HT-29 (cell line): Measurements from ENCODE around the gene N4BP3. TPM values are rescaled to one million over a fixed set of nuclear protein-coding genes. Genes with fewer than 3 reads are reported as not detected.

Experiments
- DNase-seq: peaks from one replicate; pipeline ENCODE4 v3.0.0-alpha.2; 2015; ENCODE audit warnings: low spot score
- total RNA-seq: library from RNA; depleted of rRNA; stranded (reverse); fragments of >200 nt; shearing (Covaris generic); gene quantifications from 2 replicates; pipeline ENCODE4 v1.2.3, GENCODE V29; 2014

N4BP3 gene
- total RNA-seq, 1 experiment from 2014 or later: 0.81 TPM

GRCh38 chr5:178103612-178104011 is 9.7 kb upstream of the N4BP3 start:
- no peak for DNase-seq

- DNase-seq: peak; percentile 40
Measured at GRCh38 chr5:178104492-178104891, 8.8 kb upstream of the N4BP3 start.

- DNase-seq: no peak
Measured at GRCh38 chr5:178106086-178106485, 7.2 kb upstream of the N4BP3 start.

- DNase-seq: no peak
Measured at GRCh38 chr5:178106556-178107239, 6.6 kb upstream of the N4BP3 start.

- peak; percentile 17 for DNase-seq
Measured at GRCh38 chr5:178107756-178108310, 5.5 kb upstream of the N4BP3 start.

- DNase-seq: no peak
Measured at GRCh38 chr5:178108446-178108845, 4.9 kb upstream of the N4BP3 start.

- DNase-seq: peak; percentile 33
Measured at GRCh38 chr5:178108966-178109365, 4.4 kb upstream of the N4BP3 start.

- DNase-seq: no peak
Measured at GRCh38 chr5:178110511-178110910, 2.8 kb upstream of the N4BP3 start.

GRCh38 chr5:178111925-178112324 is 1.4 kb upstream of the N4BP3 start:
- no peak for DNase-seq

GRCh38 chr5:178112545-178112944 is 787 bp upstream of the N4BP3 start:
- DNase-seq: no peak

- no peak for DNase-seq
Measured at GRCh38 chr5:178113841-178114324, 551 bp downstream of the N4BP3 start.

- peak; percentile 15 for DNase-seq
Measured at GRCh38 chr5:178114325-178115135, 1.2 kb downstream of the N4BP3 start.

- DNase-seq: no peak
Measured at GRCh38 chr5:178115136-178115813, 1.9 kb downstream of the N4BP3 start.

- no peak for DNase-seq
Measured at GRCh38 chr5:178115814-178116142, 2.4 kb downstream of the N4BP3 start.

- DNase-seq: no peak
Measured at GRCh38 chr5:178116143-178116885, 3.0 kb downstream of the N4BP3 start.

GRCh38 chr5:178117923-178118701 is 4.8 kb downstream of the N4BP3 start:
- no peak for DNase-seq

GRCh38 chr5:178119915-178120606 is 6.7 kb downstream of the N4BP3 start:
- no peak for DNase-seq

- peak; percentile 93 for DNase-seq
Measured at GRCh38 chr5:178120607-178121357, 7.5 kb downstream of the N4BP3 start.
